Liver (tissue), 3 donors: ENCODE data around the gene KNCN.

Experiments used
- EGR1 ChIP-seq, 2 donors: IDR thresholded peaks; 2 replicates each; pipeline ENCODE4 v1.6.1; 2016 to 2018; ENCODE audit warnings: antibody characterized with exemption in 2 of 2, low read depth in 2 of 2
- TF ChIP-seq, protein P1 (sequence below): fragments of 150-350 bp; IDR thresholded peaks from 2 replicates; pipeline ENCODE4 v1.5.1; 2017; ENCODE audit warnings: improper control_type of control experiment, low read depth, low read length; ENCODE audit not compliant: missing input control
- TF ChIP-seq, protein P2 (sequence below): IDR thresholded peaks from 2 replicates; pipeline ENCODE4 v1.6.1; 2016; ENCODE audit warnings: antibody characterized with exemption, mild to moderate bottlenecking
- donor health status: healthy.
- donor health status: healthy.

DNA sequence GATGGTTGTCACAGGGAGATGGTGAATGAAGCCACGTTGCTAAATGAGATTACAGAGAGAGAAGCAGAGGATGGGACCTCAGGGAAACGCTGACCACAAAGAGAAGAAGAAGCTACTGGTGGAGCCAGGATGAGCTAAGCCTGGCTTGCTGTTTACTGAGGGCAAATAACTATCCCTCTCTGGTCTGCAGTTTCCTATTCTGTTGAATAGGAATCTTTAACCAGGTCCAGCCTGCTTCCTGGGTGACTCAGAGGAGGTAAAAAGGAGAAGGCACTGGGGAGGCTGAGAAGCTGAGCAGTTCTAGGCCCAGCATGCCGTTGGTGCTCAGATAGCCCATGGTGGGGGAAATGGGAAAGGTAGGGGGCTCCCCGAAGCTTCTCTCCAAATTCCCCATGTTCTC lies 32.2 kb downstream of the KNCN start:
- TF ChIP-seq, protein P1, sequence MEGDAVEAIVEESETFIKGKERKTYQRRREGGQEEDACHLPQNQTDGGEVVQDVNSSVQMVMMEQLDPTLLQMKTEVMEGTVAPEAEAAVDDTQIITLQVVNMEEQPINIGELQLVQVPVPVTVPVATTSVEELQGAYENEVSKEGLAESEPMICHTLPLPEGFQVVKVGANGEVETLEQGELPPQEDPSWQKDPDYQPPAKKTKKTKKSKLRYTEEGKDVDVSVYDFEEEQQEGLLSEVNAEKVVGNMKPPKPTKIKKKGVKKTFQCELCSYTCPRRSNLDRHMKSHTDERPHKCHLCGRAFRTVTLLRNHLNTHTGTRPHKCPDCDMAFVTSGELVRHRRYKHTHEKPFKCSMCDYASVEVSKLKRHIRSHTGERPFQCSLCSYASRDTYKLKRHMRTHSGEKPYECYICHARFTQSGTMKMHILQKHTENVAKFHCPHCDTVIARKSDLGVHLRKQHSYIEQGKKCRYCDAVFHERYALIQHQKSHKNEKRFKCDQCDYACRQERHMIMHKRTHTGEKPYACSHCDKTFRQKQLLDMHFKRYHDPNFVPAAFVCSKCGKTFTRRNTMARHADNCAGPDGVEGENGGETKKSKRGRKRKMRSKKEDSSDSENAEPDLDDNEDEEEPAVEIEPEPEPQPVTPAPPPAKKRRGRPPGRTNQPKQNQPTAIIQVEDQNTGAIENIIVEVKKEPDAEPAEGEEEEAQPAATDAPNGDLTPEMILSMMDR: no peak
- TF ChIP-seq, protein P2, sequence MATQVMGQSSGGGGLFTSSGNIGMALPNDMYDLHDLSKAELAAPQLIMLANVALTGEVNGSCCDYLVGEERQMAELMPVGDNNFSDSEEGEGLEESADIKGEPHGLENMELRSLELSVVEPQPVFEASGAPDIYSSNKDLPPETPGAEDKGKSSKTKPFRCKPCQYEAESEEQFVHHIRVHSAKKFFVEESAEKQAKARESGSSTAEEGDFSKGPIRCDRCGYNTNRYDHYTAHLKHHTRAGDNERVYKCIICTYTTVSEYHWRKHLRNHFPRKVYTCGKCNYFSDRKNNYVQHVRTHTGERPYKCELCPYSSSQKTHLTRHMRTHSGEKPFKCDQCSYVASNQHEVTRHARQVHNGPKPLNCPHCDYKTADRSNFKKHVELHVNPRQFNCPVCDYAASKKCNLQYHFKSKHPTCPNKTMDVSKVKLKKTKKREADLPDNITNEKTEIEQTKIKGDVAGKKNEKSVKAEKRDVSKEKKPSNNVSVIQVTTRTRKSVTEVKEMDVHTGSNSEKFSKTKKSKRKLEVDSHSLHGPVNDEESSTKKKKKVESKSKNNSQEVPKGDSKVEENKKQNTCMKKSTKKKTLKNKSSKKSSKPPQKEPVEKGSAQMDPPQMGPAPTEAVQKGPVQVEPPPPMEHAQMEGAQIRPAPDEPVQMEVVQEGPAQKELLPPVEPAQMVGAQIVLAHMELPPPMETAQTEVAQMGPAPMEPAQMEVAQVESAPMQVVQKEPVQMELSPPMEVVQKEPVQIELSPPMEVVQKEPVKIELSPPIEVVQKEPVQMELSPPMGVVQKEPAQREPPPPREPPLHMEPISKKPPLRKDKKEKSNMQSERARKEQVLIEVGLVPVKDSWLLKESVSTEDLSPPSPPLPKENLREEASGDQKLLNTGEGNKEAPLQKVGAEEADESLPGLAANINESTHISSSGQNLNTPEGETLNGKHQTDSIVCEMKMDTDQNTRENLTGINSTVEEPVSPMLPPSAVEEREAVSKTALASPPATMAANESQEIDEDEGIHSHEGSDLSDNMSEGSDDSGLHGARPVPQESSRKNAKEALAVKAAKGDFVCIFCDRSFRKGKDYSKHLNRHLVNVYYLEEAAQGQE: no peak
- TF ChIP-seq EGR1 (IDR thresholded peaks at IDR 0.05; ENCODE audit: low read depth in 2 of 2): no peak
